Peyer's patch (tissue), 4 donors: ENCODE measurements around the gene ATP11C.

Experiments
- POLR2A ChIP-seq, 2 donors: fragments of 450-650 bp; IDR thresholded peaks; one replicate each; pipeline ENCODE4 v1.5.1; 2017; ENCODE audit warnings: antibody characterized with exemption in 2 of 2, mild to moderate bottlenecking in 2 of 2, moderate library complexity in 2 of 2
- TF ChIP-seq, protein P1 (sequence below), 6 experiments: fragments of 450-650 bp in 4 of 6; fragments of 200-600 bp in 2 of 6; sonication (generic) in 1 of 6; IDR thresholded peaks; one replicate each; pipeline ENCODE4 v1.5.1; 2017 to 2019; ENCODE audit warnings: antibody characterized with exemption in 6 of 6, mild to moderate bottlenecking in 3 of 6, moderate library complexity in 1 of 6

- TF ChIP-seq, protein P1, sequence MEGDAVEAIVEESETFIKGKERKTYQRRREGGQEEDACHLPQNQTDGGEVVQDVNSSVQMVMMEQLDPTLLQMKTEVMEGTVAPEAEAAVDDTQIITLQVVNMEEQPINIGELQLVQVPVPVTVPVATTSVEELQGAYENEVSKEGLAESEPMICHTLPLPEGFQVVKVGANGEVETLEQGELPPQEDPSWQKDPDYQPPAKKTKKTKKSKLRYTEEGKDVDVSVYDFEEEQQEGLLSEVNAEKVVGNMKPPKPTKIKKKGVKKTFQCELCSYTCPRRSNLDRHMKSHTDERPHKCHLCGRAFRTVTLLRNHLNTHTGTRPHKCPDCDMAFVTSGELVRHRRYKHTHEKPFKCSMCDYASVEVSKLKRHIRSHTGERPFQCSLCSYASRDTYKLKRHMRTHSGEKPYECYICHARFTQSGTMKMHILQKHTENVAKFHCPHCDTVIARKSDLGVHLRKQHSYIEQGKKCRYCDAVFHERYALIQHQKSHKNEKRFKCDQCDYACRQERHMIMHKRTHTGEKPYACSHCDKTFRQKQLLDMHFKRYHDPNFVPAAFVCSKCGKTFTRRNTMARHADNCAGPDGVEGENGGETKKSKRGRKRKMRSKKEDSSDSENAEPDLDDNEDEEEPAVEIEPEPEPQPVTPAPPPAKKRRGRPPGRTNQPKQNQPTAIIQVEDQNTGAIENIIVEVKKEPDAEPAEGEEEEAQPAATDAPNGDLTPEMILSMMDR (IDR thresholded peaks at IDR 0.05): no peak
- no peak for TF ChIP-seq POLR2A (IDR thresholded peaks at IDR 0.05)
Observed at GRCh38 chrX:139930916-139931645, 1.8 kb downstream of the ATP11C start.
